Neural cell (in vitro differentiated cells): ENCODE results near the gene HOXA4.

Source experiments
- CTCF ChIP-seq: fragments of 450-650 bp; IDR thresholded peaks from 2 replicates; pipeline ENCODE4 v1.5.1; 2014; ENCODE audit warnings: antibody characterized with exemption, mild to moderate bottlenecking, moderate library complexity; ENCODE audit not compliant: poor library complexity, severe bottlenecking
- POLR2AphosphoS5 ChIP-seq: IDR thresholded peaks from 2 replicates; pipeline ENCODE4 v1.6.1; 2012
- REST ChIP-seq: IDR thresholded peaks from 2 replicates; pipeline ENCODE4 v1.6.1; 2012; ENCODE audit warnings: borderline replicate concordance

- TF ChIP-seq CTCF, result no peak
- TF ChIP-seq REST, result no peak
- TF ChIP-seq POLR2AphosphoS5, result no peak
Observed at GRCh38 chr7:27112955-27113949, 17.3 kb downstream of the HOXA4 start.
